Hepatocyte (in vitro differentiated cells): ENCODE data around the gene MYO1E.

Source experiments
- EZH2 ChIP-seq: fragments of 200-600 bp; sonication (generic); IDR thresholded peaks from 2 replicates; pipeline ENCODE4 v1.6.1; 2016; ENCODE audit warnings: antibody characterized with exemption, mild to moderate bottlenecking, borderline replicate concordance
- TF ChIP-seq, protein P1 (sequence below): fragments of 200-600 bp; sonication (generic); IDR thresholded peaks from 2 replicates; pipeline ENCODE4 v1.5.1; 2016; ENCODE audit warnings: antibody characterized with exemption, mild to moderate bottlenecking; ENCODE audit not compliant: poor library complexity

- TF ChIP-seq, protein P1, sequence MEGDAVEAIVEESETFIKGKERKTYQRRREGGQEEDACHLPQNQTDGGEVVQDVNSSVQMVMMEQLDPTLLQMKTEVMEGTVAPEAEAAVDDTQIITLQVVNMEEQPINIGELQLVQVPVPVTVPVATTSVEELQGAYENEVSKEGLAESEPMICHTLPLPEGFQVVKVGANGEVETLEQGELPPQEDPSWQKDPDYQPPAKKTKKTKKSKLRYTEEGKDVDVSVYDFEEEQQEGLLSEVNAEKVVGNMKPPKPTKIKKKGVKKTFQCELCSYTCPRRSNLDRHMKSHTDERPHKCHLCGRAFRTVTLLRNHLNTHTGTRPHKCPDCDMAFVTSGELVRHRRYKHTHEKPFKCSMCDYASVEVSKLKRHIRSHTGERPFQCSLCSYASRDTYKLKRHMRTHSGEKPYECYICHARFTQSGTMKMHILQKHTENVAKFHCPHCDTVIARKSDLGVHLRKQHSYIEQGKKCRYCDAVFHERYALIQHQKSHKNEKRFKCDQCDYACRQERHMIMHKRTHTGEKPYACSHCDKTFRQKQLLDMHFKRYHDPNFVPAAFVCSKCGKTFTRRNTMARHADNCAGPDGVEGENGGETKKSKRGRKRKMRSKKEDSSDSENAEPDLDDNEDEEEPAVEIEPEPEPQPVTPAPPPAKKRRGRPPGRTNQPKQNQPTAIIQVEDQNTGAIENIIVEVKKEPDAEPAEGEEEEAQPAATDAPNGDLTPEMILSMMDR = no peak
- no peak for TF ChIP-seq EZH2
These were observed 162.5 kb downstream of the MYO1E start for GRCh38 chr15:59210186-59210585.
